Measurements from ENCODE around the gene PRKG1.
"Not testable (repeated sequence)": the region's sequence is repeated elsewhere in the genome, so short reads cannot be mapped to it uniquely, and the experiment has no call there.

DNA sequence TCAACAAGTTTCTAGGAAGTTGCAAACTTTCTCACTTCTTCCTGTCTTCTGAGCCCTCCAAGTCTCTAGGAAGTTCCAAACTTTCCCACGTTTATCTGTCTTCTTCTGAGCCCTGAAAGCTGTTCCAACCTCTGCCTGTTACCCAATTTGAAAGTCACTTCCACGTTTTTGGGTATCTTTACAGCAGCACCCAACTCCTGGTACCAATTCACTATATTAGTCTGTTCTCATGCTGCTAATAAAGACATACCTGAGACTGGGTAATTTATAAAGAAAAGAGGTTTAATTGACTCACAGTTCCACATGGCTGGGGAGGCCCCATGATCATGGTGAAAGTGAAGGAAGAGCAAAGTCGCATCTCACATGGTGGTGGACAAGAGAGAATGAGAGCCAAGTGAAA is 381.5 kb downstream of the PRKG1 start:
- TF ChIP-seq, protein P1, sequence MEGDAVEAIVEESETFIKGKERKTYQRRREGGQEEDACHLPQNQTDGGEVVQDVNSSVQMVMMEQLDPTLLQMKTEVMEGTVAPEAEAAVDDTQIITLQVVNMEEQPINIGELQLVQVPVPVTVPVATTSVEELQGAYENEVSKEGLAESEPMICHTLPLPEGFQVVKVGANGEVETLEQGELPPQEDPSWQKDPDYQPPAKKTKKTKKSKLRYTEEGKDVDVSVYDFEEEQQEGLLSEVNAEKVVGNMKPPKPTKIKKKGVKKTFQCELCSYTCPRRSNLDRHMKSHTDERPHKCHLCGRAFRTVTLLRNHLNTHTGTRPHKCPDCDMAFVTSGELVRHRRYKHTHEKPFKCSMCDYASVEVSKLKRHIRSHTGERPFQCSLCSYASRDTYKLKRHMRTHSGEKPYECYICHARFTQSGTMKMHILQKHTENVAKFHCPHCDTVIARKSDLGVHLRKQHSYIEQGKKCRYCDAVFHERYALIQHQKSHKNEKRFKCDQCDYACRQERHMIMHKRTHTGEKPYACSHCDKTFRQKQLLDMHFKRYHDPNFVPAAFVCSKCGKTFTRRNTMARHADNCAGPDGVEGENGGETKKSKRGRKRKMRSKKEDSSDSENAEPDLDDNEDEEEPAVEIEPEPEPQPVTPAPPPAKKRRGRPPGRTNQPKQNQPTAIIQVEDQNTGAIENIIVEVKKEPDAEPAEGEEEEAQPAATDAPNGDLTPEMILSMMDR (IDR thresholded peaks at IDR 0.05), result not testable (repeated sequence)
- TF ChIP-seq, protein P2, sequence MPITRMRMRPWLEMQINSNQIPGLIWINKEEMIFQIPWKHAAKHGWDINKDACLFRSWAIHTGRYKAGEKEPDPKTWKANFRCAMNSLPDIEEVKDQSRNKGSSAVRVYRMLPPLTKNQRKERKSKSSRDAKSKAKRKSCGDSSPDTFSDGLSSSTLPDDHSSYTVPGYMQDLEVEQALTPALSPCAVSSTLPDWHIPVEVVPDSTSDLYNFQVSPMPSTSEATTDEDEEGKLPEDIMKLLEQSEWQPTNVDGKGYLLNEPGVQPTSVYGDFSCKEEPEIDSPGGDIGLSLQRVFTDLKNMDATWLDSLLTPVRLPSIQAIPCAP (CRISPR knock-in tag; IDR thresholded peaks at IDR 0.05), result not testable (repeated sequence)
- TF ChIP-seq MAX (CRISPR knock-in tag; IDR thresholded peaks at IDR 0.05); SMAD3 (CRISPR knock-in tag; IDR thresholded peaks at IDR 0.05; ENCODE audit: borderline replicate concordance); JUN (CRISPR knock-in tag; IDR thresholded peaks at IDR 0.05); ZNF671 (CRISPR knock-in tag; IDR thresholded peaks at IDR 0.05): not testable (repeated sequence)

All from WTC11 (cell line).